ENCODE results near the gene ERP29.
"Not testable (repeated sequence)": the region's sequence is repeated elsewhere in the genome, so short reads cannot be mapped to it uniquely, and the experiment has no call there.

Gene ERP29

GRCh38 chr12:111992464-111992863 lies 20.8 kb upstream of the ERP29 start:
- ChIA-PET POLR2A (no interaction called here), CTCF (interaction anchor here (1.3 kb wide), 1 partner anchor 9 kb away, joined by 4 read pairs; no protein-coding TSS in a partner anchor)
- DNase-seq (ENCODE audit: low read depth, low spot score), result no peak
- no peak overlapping the region for H3K4me3 ChIP-seq (ENCODE audit: low read depth, low read length)
- TF ChIP-seq, protein P1, sequence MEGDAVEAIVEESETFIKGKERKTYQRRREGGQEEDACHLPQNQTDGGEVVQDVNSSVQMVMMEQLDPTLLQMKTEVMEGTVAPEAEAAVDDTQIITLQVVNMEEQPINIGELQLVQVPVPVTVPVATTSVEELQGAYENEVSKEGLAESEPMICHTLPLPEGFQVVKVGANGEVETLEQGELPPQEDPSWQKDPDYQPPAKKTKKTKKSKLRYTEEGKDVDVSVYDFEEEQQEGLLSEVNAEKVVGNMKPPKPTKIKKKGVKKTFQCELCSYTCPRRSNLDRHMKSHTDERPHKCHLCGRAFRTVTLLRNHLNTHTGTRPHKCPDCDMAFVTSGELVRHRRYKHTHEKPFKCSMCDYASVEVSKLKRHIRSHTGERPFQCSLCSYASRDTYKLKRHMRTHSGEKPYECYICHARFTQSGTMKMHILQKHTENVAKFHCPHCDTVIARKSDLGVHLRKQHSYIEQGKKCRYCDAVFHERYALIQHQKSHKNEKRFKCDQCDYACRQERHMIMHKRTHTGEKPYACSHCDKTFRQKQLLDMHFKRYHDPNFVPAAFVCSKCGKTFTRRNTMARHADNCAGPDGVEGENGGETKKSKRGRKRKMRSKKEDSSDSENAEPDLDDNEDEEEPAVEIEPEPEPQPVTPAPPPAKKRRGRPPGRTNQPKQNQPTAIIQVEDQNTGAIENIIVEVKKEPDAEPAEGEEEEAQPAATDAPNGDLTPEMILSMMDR (IDR thresholded peaks at IDR 0.05; ENCODE audit: insufficient read depth, low read length, missing control alignments), result no peak

DNA sequence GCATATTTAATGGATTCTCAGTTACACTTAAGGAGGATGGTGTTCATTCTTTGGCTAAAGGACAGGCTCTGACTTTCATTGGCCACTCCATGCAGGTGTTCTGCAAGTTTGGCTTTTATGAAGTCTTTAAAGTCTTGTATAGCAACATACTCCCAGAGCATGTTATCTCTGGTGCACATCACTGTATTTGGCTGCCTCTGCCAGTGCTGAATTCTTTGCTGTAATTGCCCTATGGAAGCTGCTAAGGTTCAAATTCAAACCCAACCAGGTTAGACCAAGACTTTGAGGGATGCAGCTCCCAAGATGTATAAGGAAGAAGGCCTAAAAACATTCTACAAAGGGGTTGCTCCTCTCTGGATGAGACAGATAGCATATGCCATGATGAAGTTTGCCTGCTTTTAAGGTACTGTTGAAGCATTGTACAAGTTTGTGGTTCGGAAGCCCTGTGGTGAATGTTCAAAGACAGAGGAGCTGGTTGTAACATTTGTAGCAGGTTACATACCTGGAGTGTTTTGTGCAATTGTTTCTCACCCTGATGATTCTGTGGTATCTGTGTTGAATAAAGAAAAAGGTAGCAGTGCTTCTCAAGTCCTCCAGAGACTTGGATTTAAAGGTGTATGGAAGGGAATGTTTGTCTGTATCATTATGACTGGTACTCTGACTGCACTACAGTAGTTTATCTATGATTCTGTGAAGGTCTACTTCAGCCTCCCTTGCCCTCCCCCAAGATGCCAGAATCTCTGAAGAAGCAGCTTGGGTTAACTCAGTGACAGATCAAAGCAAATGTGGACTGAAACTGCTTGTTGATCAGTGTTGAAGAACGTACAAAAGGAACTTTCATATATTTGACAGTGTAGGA lies 19.7 kb upstream of the ERP29 start:
- ChIA-PET CTCF (no interaction called here), POLR2A (no interaction called here)
- DNase-seq (ENCODE audit: low read depth, low spot score), result no peak
- TF ChIP-seq, protein P1 (IDR thresholded peaks at IDR 0.05; ENCODE audit: insufficient read depth, low read length, missing control alignments), result no peak
- no peak overlapping the region for H3K4me3 ChIP-seq (ENCODE audit: low read depth, low read length)

DNA sequence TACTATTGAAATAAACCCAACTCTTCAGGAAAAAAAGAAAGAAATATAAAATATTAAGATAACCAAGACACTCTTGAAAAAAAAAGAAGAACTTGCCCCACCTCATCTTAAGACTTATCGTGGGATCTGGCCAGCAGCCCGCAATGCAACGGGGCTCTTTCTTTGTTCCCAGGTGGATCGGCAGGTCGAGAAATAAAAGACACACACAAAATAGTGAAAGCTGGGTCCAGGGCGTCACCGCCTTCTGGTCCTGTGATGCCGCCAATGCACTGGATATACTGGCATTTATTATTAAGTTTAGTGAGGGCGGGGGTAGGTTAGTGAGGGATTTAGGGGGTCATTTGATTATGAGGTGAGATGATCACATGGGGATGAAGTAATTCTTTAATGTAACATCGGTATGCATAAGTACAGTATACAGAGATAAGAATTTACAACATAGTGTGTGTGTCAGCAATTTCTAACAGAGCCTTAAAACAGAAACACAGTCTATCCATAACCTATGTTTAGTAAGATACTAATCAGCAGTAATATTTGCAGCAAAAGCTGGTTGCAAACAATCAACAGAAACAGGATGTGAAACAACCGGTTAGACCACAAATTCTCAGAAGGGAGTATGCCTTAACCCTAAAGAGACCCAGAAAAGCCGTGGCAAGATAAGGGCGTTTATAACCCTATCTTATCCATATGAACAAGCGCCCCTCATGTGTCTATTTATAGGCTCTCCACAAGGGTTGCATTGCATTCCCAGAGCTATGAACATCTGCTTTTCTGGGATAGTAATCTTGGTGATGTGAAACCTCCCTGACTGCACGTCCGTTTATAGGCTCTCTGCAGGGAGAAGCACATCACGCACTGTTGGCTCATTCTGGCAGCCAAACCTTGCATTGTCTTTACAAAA lies 18.8 kb upstream of the ERP29 start:
- CTCF ChIA-PET; H3K4me3 ChIP-seq (ENCODE audit: low read depth, low read length); DNase-seq (ENCODE audit: low read depth, low spot score); POLR2A ChIA-PET: not testable (repeated sequence)

- POLR2A ChIA-PET, result no interaction called here
Observed at GRCh38 chr12:111995782-111996480, 17.3 kb upstream of the ERP29 start.

DNA sequence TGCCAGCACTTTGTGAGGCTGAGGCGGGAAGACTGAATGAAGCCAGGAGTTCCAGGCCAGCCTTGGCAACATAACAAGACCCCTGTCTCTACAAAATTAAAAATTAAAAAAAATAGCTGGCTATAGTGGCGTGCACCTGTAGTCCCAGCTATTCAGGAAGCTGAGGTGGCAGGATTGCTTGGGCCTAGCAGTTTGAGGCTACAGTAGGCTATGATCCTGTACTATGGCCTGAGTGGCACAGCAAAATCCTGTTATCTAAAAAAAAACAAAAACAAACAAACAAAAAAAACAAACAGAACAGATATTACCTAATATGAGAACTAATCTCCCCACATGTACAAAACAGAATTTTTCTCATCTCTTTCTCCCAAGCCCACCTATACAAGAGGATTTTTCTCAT lies 15.9 kb upstream of the ERP29 start:
- no peak overlapping the region for H3K4me3 ChIP-seq (ENCODE audit: low read depth, low read length)
- POLR2A ChIA-PET, result no interaction called here
- DNase-seq (ENCODE audit: low read depth, low spot score), result no peak
- CTCF ChIA-PET, result interaction anchor here (0.9 to 1.9 kb wide), 3 partner anchors 15 to 21 kb away, joined by 3 to 8 read pairs (median 3); partner anchors contain the start of genes ERP29 and TMEM116
- TF ChIP-seq, protein P1 (IDR thresholded peaks at IDR 0.05; ENCODE audit: insufficient read depth, low read length, missing control alignments), result no peak

More at GRCh38 chr12:111995782-111996480, 17.3 kb upstream of the ERP29 start:
- TF ChIP-seq, protein P1 (IDR thresholded peaks at IDR 0.05; ENCODE audit: insufficient read depth, low read length, missing control alignments), result no peak
- no peak overlapping the region for H3K4me3 ChIP-seq (ENCODE audit: low read depth, low read length)
- no peak for DNase-seq (ENCODE audit: low read depth, low spot score)
- CTCF ChIA-PET, result no interaction called here

DNA sequence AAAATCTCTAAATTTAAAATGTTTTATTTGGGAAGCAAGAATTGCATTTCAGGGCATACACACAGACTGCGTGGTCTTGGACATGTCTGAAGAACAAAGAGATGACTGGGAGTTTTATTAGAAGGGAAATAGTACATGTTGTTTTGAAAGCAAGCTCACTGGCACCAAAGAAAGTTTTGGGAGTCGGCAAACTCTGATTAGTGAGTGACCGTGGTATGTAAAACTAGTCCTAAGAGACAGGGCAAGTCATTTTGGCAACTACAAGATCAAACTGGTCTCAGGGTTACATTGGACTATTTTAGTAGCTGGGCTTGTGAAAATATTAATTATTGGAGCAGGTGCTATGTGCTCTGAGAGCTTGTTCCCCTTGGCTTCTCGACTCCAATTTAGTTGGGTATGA lies 15.2 kb upstream of the ERP29 start:
- CTCF ChIA-PET, result interaction anchor here (0.8 to 1.9 kb wide), 4 partner anchors 14 to 53 kb away, joined by 3 to 8 read pairs (median 3); partner anchors contain the start of genes ERP29 and TMEM116
- H3K4me3 ChIP-seq (ENCODE audit: low read depth, low read length), result no peak overlapping the region
- TF ChIP-seq, protein P1 (IDR thresholded peaks at IDR 0.05; ENCODE audit: insufficient read depth, low read length, missing control alignments), result no peak
- POLR2A ChIA-PET, result no interaction called here
- DNase-seq (ENCODE audit: low read depth, low spot score), result no peak

DNA sequence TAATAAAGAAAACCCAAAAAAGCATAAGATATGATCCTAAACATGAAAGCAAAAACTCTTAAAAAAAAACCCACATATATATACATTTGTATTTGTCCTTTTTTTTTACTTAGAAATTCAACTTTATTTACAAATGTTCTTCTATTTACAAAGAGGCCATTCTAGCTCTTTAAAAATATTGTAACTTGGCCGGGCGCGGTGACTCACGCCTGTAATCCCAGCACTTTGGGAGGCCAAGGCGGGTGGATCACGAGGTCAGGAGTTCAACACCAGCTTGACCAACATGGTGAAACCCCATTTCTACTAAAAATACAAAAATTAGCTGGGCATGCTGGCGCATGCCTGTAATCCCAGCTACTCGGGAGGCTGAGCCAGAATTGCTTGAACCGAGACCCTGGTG lies 14.1 kb upstream of the ERP29 start:
- H3K4me3 ChIP-seq (ENCODE audit: low read depth, low read length); POLR2A ChIA-PET; DNase-seq (ENCODE audit: low read depth, low spot score): not testable (repeated sequence)
- CTCF ChIA-PET, result interaction anchor here (1.9 kb wide), 1 partner anchor 15 kb away, joined by 8 read pairs; the partner anchor contains the start of genes ERP29 and TMEM116
